AG20443 (cell line): ENCODE measurements around the gene SOBP.
"Not testable (repeated sequence)": the region's sequence is repeated elsewhere in the genome, so short reads cannot be mapped to it uniquely, and the experiment has no call there.

Source experiments
- DNase-seq: peaks from one replicate; pipeline ENCODE4 v3.0.0; 2012; ENCODE audit warnings: low spot score, mixed read lengths

SOBP gene, protein sequence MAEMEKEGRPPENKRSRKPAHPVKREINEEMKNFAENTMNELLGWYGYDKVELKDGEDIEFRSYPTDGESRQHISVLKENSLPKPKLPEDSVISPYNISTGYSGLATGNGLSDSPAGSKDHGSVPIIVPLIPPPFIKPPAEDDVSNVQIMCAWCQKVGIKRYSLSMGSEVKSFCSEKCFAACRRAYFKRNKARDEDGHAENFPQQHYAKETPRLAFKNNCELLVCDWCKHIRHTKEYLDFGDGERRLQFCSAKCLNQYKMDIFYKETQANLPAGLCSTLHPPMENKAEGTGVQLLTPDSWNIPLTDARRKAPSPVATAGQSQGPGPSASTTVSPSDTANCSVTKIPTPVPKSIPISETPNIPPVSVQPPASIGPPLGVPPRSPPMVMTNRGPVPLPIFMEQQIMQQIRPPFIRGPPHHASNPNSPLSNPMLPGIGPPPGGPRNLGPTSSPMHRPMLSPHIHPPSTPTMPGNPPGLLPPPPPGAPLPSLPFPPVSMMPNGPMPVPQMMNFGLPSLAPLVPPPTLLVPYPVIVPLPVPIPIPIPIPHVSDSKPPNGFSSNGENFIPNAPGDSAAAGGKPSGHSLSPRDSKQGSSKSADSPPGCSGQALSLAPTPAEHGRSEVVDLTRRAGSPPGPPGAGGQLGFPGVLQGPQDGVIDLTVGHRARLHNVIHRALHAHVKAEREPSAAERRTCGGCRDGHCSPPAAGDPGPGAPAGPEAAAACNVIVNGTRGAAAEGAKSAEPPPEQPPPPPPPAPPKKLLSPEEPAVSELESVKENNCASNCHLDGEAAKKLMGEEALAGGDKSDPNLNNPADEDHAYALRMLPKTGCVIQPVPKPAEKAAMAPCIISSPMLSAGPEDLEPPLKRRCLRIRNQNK

DNA sequence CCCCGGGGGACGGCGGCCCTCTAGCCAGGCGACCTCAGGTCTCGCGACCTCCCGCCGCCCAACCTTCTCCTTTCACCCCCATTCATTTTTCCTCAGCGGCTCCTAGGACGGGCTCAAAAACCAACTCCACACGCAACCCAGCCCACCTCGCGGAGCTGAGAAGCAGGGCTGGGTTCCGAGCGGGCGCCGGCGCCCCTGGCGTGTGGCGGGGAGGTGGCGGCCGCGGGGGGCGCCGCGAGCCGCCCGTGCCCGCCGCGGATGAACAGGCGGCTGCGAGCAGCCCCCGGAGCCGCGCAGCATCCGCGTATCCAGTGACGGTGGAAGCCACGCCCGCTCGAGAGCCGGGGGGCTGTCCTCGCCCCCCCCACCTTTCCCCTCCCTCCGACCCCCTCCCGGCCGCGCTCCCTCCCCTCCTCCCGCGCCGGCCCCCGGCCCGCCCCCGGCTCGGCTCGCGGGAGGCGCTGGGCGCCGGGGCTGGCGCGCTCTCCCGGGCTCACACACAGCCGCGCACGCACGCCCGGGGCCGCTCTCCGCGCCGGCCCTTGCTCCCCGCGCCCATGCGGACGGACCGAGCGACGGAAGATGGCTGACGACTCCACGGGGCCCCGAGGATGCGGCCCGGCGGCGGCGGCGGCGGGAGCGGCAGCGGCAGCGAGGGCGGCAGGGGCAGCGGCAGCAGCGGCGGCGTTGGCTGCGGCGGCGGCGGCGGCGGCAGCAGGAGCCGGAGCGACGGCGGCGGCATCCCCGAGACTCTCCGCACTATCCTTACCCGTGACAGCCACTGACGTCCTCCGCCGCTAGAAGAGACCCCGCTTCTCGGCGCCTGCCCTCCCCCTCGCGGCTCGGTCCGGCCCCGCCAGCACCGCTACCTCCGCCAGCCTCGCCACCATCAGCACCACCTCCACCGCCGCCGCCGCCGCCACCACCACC lies at the start of gene SOBP:
TSS of gene SOBP (plus strand) at position 482 of the 930 bp plus-strand sequence. CDS start 500 bp downstream, outside the sequence.
- peak; percentile 61 for DNase-seq

DNA sequence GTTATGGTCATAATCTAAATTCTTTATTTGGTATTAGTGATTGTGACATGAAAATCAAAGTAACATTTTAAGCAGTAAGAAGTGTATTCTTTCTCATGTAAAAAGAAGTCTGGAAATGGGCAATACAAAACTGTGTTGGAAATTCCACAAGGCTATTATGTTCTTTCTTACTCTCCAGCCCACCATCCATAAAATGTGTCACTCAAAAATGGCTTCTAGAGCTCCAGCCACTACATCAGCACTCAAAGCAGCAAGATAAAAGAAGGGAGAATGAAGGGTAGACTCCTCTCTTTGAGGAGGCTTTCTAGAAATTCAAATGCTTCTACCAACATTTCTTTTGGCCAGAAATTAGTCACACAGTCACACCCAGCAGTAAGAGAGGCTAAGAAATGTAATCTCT lies 49.0 kb upstream of the SOBP start:
- DNase-seq, result no peak

DNA sequence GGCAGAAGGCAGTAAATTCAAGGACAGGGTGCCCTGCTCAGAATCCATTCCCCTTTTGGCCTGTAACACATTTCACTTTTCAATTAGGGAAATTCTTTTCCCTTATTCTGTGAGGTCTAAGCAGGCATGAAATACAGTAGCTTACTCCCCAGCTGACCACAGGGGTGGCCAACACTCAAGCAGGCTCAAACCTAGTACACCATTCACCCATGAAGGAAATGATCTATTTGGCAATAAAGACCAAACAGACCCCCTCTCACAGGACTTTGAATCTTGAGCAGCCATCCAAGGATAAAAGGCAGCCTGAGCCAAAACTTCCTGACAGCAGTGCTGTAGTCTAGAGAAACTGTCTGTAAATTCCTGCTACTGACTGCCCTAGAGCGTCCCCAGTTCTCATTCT lies 48.2 kb upstream of the SOBP start:
- DNase-seq, result no peak

DNA sequence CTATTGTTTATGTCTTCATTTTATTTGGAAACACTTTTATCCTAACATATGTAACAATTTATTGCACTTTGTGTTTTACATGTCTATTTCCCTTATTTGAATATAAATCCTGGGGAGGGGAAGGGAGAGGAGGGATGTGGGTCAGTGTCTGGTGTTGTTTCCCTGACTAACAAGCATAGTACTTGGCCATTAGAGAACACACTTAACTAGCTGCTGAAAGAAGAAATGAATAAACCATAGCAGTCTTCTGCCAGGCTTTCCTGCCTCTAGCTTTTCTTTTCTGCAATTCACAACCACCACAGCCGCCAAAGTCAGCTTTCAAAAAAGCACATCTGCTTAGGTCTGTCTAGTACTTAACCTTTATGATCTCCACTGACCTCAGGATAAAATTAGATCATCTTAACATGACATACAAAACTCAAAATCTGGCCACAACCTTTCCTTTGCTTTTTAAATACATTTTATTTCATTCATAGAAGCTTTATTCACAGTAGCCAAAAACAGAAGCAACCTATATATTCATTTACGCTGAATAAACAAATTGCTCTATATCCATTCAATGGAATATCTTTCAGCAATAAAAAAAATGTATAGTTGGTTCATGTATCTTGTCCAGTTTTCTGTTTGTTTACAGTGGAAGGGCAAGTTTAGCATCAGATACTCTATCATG lies 46.8 kb upstream of the SOBP start:
- DNase-seq, result no peak

DNA sequence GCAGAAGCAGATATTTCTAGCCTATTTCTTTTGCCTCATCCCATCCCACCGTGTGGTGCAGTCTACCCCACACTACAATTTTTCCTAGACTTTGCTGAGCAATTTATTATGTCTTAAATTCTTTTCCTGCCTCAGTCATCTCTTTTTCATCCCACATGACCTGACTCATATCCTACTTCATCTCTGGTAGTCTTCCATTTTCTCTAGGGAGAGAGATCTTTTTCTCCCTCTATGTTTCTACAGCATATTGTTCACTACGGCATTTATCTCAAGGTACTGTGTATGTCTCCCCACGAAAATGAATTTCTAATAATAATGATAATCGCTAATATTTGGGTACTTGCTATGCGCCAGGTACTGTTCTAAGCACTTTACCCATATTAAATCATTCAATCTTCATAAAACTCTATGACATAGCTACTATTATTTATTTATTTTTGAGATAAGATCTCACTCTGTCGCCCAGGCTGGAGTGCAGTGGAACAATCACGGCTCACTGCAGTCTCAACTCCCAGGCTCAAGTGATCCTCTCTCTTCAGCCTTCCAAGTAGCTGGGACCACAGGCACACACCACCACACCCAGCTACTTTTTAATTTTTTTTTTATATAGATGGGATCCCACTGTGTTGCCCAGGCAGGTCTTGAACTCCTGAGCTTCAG lies 46.2 kb upstream of the SOBP start:
- peak; percentile 19 for DNase-seq

DNA sequence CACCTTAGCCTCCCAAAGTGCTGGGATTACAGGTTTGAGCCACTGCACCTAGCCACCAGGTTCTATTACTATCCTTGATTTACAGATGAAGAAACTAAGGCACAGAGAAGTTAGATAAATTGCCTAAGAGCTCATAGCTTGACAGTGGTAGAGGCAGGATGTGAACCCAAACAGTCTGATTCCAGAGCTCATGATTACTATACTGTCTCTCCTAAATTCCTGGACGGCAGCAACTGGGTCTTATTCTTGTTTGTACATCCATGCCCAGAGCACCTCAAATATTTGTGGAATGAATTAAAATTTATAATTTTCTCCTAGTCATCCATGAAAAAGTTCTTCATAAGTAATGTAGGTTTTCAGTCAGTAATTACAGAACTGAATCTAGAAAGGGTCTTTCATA lies 45.6 kb upstream of the SOBP start:
- DNase-seq, result no peak

DNA sequence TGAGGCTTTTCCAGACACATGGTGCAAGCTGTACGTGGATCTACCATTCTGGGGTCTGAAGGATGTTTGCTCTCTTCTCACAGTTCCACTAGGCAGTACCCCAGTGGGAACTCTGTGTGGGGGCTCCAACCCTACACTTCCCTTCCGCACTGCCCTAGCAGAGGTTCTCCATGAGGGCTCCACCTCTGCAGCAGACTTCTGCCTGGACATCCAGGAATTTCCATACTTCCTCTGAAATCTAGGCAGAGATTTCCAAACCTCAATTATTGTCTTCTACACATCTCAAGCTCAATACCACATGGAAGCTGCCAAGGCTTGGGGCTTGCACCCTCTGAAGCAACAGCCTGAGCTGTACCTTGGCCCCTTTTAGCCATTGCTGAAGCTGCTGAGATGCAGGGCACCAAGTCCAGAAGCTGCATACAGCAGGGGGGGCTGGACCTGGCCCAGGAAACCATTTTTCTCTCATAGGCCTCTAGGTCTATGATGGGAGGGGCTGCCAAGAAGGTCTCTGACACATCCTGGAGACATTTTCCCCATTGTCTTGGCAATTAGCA lies 42.2 kb upstream of the SOBP start:
- DNase-seq, result no peak

DNA sequence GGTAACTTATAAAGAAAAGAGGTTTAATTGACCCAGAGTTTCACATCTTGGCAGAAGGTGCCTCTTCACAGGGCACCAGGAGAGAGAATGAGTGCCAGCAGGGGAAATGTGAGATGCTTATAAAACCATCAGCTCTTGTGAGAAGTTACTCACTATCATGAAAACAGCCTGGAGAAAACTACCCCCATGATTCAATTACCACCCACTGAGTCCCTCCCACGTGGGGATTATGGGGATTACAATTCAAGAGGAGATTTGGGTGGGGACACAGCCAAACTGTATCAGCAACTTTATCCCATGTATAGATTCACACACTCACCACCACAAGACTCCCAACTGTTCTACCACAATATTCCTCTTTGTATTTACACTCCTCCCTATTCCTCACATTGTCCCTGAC lies 41.1 kb upstream of the SOBP start:
- DNase-seq, result no peak

DNA sequence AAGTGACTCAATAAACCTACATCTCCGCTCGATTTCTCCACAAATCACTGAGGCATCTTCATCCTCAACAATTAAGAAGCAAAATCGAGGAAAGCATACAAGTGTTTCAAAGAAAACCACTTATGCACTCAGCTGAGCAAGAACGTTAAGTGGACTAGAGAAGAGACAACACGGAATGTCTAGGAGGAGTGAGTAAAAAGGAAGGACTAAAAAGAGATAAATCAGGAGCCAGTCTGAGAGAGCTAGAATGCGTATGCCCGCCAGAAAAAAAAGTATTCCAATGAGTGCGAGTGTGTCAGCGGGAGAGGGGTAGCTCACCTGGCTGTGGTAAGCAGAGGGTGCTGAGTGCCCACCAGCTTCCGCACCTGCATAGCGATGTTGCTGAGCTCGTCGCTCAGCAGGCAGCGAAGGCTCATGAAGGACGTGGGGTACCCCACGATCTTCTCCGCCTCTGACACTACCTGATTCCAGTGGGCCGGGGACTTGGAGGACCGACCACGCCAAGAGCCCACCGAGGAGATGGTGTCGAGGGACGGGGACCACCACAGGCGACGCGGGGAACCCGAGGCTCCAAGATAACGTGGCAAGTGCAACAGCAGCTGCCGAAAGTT lies 31.1 kb upstream of the SOBP start:
- peak; percentile 27 for DNase-seq

DNA sequence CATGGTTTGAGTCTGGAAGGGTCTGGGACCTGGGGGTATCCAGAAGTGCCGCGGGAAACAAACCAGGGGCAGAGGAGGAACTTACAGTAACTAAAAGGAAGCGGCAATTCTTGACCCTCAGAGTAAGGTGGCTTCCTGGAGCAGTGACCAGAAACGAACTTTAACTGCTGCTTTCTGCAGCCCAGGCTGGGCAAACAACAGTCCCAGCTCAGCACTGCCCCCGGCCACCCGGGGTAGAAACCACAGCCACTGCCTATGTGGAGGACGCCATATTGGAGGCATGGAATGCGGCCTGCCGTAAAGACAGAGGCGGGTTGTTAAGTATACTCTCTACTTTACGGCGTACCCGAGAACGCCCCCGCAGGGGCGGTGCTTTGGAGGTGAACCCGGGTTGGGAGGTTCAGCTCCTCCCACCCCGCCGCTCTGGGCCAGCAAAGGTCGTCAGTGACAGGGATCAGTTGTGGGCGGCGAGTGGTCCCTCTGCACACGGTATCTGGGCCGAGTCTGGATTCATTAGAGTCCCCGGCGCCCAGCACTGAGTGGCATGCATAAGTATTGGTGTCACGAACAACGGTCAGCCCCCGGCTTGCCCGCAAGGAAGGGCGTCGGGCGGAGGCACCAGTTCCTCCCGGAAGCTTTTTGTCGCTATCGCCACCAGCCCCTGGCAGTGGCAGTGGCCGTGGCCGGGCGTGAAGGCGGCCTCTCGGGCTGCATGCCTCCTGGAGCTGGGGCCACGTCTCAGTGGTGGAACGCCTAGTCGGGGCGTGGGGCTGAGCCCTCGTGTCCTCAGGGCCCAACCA lies 30.4 kb upstream of the SOBP start, which contains the start of gene PDSS2:
TSS of gene PDSS2 (minus strand) at position 282 of the 800 bp plus-strand sequence. CDS start at position 3, 279 bp downstream.
- DNase-seq, result peak; percentile 98

DNA sequence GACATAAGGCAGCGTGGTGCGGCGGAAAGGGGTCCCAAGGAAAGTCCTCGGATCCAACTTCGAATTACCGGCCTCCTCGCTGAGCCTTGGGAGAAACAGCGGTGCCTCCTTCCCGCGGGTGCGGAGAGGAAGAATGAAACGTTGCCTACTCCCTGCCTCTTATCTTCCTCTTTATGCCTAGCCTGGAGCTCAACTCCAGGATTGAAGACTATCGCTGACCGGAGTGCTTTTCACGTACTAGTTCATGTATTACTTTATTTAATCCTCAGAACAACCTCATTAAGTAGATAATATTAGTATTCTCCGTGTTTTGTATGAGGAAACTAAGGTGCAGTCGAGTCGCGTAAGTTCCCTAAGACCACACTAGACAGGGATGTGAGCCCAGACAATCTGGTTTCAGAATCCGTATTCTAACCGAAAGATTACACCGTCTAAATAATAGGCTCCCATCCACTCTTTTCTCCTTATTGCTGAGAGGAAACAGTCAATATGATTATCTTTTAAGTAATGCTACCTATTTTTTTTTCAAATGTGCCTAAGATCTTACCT lies 29.8 kb upstream of the SOBP start:
- no peak for DNase-seq

DNA sequence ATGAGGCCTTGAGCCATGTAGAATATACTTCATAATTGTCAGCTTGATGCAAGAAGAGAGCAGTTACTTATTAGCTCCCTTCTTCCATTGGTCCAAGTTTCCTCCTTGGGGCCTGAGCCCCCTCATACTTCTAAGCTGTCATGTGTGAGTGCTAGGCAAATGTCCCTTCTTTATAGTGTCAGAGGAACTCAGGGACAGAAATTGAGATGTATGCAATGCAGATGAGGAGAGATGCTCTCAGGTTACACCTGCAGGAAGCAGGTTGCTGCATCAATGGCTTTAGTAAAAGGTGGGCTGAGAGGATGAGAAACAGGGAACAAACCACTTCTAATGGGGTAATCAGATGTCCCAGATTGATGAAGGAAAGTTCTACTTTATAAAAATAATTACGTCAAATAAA lies 23.9 kb upstream of the SOBP start:
- DNase-seq, result no peak

DNA sequence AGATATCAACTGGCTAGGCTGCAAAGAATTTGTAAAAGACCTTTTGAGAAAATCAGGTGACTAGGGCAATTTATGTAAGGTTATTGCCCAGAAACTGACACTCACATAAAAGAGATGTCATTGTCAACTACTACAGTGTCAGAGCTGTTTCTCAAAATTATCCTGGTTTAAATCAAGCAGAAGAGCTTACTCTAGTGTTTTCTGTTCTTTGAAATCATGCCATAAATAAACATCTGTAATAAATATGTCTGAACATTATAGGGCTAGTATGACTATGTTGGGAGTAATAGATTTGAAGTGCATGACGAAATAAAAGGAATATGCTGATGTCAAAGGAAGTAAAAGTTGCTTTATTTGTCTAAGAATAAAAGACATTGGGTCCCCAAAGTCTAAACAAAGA lies 19.6 kb upstream of the SOBP start:
- no peak for DNase-seq

DNA sequence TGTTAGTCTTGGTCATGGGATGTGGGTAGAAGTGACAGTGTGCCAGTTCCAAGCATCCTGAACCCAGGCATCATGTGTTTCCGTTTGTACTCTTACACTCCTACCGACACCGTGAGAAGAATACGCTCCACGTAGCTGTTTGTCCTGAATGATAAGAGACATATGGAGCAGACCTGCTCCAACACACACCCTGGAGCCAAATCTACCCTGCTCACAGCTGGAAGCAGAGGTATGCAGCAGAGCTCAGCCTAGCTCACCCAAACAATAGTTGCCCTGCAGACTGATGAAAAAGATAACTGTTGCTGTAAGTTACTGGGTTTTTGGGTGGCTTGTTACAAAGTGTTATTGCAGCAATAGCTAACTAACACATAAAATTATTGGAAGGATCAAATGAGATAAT lies 16.3 kb upstream of the SOBP start:
- DNase-seq, result no peak

DNA sequence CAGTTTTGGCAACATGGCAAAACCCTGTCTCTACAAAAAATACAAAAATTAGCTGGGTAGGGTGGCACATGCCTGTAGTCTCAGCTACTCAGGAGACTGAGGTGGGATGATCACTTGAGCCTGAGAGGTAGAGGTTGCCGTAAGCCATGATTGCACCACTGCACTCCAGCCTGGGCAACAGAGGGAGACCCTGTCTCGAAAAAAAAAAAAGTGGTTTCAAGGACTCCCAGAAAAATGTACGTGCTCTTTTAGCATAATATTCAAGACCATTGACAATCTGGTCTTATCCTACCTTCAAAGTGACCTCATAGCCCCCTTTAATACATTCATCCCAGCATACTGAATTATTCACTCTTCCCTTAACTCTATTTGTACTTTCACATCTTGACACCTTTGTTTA lies 14.6 kb upstream of the SOBP start:
- not testable (repeated sequence) for DNase-seq

DNA sequence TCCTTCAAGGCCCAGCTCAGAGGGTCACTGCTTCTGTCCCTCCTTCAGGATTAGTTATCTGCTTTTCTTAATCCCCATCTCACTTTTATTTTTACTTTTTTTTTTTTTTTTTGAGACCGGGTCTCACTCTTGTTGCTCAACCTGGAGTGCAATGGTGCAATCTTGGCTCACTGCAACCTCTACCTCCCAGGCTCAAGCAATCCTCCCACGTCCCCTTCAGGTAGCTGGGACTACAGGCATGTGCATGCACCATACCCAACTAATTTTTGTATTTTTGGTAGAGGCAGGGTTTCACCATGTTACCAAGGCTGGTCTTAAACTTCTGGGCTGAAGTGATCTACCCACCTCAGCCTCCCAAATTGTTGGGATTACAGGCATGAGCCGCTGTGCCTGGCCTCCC lies 14.1 kb upstream of the SOBP start:
- not testable (repeated sequence) for DNase-seq

DNA sequence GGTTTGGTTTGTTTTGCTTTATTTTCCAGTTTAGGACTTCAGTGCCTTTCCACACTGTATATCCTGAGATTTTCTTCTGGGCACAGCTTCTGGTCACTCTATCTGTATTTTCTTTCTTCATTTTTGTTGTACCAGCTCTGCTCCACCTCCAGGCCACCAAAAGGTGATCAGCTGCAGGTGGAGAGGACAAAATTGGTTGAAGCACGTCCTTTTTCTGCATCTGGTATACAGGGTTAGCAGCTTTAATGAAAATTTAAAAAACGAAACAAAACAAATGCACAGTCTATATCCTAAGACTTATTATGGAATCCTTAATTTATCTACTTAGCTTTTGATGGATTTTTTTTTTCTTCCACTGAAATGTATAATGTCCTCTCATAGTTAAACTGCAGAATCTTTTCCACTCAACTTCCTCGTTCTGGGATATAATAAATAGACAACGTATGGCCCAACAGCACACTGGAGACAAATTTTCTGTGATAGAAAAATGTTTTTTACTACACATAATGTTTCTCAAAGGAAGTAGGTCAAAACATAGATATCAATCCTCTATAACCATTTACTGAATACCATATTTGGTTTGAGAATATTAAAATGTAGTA lies 10.7 kb upstream of the SOBP start:
- DNase-seq, result no peak

DNA sequence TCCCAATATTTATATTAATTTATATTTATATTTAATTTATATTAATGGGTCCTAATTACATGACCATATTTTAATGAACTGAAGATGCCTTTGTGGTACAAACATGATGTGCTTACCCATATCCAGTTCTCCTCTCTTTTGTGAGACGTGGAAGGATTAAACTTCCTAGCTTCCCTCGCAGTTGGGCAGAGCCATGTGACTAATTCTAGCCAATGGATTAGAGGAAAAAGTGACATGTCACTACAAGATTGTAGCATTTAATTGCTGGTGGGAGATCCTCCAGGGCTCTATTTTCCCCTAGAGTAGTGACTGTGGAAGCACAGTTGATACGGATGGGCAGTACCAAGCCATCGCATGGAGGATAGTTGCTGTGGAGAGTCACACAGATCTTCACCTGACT lies 4.8 kb upstream of the SOBP start:
- DNase-seq, result no peak
